ENCODE data around the gene CFB. TPM values are rescaled to one million over a fixed set of nuclear protein-coding genes. Genes with fewer than 3 reads are reported as not detected.

CFB gene
- total RNA-seq, 1 donor from 2014 or later = 1.4 TPM

DNA sequence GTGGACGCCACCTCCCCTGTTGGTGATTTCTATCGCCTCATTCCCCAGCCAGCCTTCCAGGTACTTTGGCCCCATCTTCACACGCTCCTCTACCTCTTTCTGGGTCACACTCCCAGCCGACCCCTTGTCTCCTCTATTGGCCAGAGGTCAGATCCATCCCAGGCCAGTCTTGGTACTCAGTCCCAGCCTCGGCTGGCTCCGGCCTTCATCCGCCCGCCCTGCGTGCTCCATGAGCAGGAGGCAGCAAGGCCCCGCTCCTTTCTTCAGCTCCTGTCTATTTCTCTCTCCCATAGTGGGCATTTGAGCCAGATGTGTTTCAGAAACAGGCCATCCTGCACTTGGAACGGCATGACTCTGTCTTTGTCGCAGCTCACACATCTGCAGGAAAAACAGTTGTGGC is 15.7 kb downstream of the CFB start:
- H3K36me3 Mint-ChIP-seq = peaks cover 36% of the 10 kb centered on the region
- TF ChIP-seq, protein P1, sequence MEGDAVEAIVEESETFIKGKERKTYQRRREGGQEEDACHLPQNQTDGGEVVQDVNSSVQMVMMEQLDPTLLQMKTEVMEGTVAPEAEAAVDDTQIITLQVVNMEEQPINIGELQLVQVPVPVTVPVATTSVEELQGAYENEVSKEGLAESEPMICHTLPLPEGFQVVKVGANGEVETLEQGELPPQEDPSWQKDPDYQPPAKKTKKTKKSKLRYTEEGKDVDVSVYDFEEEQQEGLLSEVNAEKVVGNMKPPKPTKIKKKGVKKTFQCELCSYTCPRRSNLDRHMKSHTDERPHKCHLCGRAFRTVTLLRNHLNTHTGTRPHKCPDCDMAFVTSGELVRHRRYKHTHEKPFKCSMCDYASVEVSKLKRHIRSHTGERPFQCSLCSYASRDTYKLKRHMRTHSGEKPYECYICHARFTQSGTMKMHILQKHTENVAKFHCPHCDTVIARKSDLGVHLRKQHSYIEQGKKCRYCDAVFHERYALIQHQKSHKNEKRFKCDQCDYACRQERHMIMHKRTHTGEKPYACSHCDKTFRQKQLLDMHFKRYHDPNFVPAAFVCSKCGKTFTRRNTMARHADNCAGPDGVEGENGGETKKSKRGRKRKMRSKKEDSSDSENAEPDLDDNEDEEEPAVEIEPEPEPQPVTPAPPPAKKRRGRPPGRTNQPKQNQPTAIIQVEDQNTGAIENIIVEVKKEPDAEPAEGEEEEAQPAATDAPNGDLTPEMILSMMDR (IDR thresholded peaks at IDR 0.05; ENCODE audit: unreplicated experiment) = no peak
- no peak for DNase-seq (ENCODE audit: low spot score in 2 of 2, unreplicated experiment in 2 of 2)
- no peaks in the 10 kb centered on the region for H3K9me3 Mint-ChIP-seq
- H3K27me3 Mint-ChIP-seq (ENCODE audit: low read depth) = no peaks in the 10 kb centered on the region
- H3K4me3 Mint-ChIP-seq = no peak overlapping the region
- peaks cover 27% of the 10 kb centered on the region for H3K4me1 Mint-ChIP-seq
- no peak overlapping the region for H3K27ac Mint-ChIP-seq

DNA sequence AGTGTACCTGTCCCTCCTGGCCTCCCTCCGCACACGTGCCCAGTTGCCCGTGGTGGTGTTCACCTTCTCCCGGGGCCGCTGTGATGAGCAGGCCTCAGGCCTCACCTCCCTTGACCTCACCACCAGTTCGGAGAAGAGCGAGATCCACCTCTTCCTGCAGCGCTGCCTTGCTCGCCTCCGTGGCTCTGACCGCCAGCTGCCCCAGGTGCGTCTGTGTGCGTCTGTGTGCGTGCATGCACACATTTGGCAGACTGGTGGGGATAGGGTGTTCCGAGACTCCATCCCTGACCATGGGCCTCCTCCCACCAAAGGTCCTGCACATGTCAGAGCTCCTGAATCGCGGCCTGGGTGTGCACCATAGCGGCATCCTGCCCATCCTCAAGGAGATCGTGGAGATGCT is 18.0 kb downstream of the CFB start:
- H3K36me3 Mint-ChIP-seq = peaks cover 40% of the 10 kb centered on the region
- H3K27ac Mint-ChIP-seq = no peak overlapping the region
- TF ChIP-seq, protein P1 (IDR thresholded peaks at IDR 0.05; ENCODE audit: unreplicated experiment) = no peak
- no peak for DNase-seq (ENCODE audit: low spot score in 2 of 2, unreplicated experiment in 2 of 2)
- H3K4me1 Mint-ChIP-seq = peaks cover 12% of the 10 kb centered on the region
- no peak overlapping the region for H3K4me3 Mint-ChIP-seq
- H3K27me3 Mint-ChIP-seq (ENCODE audit: low read depth) = no peaks in the 10 kb centered on the region
- no peaks in the 10 kb centered on the region for H3K9me3 Mint-ChIP-seq

DNA sequence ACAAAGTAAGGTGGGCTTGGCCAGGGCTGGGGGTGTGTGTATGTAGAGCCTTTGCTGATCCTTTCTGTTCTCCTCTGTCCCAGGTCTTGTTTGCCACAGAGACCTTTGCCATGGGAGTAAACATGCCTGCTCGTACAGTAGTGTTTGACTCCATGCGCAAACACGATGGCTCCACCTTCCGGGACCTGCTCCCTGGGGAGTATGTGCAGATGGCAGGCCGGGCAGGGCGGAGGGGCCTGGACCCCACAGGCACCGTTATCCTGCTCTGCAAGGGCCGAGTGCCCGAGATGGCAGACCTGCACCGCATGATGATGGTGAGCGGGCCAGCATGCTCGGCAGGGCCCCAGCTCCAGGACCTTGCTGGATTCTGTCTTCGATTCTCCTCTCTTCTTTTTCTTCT is 19.8 kb downstream of the CFB start:
- Mint-ChIP-seq H3K4me3 (no peak overlapping the region), H3K9me3 (no peaks in the 10 kb centered on the region), H3K4me1 (no peaks in the 10 kb centered on the region), H3K27ac (no peak overlapping the region), H3K27me3 (ENCODE audit: low read depth) (no peaks in the 10 kb centered on the region), H3K36me3 (peaks cover 43% of the 10 kb centered on the region)
- no peak for DNase-seq (ENCODE audit: low spot score in 2 of 2, unreplicated experiment in 2 of 2)
- TF ChIP-seq, protein P1 (IDR thresholded peaks at IDR 0.05; ENCODE audit: unreplicated experiment) = no peak

DNA sequence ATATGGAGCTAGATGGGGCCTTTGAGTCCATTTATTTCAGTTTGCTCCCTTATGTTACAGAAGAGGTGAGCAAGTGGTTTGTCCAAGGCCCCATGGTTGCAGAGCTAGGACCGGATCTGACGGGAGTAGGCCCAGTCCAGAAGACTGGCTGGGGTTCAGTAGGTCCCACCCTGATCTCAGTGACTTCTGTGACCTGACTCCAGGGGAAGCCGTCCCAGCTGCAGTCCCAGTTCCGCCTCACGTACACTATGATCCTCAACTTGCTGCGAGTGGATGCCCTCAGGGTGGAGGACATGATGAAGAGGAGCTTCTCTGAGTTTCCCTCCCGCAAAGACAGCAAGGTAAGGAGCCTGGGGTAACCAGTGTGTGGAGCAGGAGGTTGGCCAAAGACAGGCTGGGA is 20.6 kb downstream of the CFB start:
- Mint-ChIP-seq H3K9me3 (no peaks in the 10 kb centered on the region), H3K27me3 (ENCODE audit: low read depth) (no peaks in the 10 kb centered on the region), H3K36me3 (peaks cover 38% of the 10 kb centered on the region), H3K4me1 (peaks cover 2% of the 10 kb centered on the region), H3K27ac (no peak overlapping the region), H3K4me3 (no peak overlapping the region)
- no peak for DNase-seq (ENCODE audit: low spot score in 2 of 2, unreplicated experiment in 2 of 2)
- TF ChIP-seq, protein P1 (IDR thresholded peaks at IDR 0.05; ENCODE audit: unreplicated experiment) = no peak

DNA sequence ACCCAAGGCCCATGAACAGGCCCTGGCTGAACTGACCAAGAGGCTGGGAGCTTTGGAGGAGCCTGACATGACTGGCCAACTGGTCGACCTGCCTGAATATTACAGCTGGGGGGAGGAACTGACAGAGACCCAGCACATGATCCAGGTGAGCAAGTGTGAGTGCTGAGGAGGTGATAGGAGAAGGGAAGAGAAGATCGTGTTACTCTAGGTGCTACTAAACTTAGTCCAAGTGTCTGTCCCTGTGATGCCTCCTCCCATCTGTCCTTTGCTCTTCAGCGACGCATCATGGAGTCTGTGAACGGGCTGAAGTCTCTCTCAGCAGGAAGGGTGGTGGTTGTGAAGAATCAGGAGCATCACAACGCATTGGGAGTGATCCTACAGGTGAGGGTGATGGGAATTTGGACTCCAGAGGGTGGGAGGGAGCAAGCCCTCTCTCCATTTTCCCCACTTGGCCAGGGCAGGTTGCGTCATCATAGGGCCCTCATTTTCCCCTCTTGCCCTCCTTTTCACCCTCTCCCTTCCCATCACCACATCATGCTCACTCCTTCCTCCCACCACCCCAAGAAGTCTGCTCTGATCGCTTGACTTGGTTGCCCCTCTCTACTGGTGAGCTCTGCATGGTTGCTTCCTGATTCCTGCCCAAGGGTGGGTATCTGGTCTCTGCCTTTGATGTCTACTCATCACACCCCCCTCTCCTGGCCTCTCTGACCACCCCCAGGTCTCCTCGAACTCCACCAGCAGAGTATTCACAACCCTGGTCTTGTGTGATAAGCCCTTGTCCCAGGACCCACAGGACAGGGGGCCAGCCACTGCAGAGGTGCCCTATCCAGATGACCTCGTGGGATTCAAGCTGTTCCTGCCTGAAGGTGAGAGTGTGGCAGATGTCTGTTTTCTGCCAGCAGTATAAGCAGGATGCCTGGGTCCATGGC is 21.4 kb downstream of the CFB start:
- TF ChIP-seq, protein P1 (IDR thresholded peaks at IDR 0.05; ENCODE audit: unreplicated experiment) = no peak
- no peak for DNase-seq (ENCODE audit: low spot score in 2 of 2, unreplicated experiment in 2 of 2)
- peaks cover 5% of the 10 kb centered on the region for H3K4me1 Mint-ChIP-seq
- no peaks in the 10 kb centered on the region for H3K9me3 Mint-ChIP-seq
- H3K4me3 Mint-ChIP-seq = no peak overlapping the region
- H3K36me3 Mint-ChIP-seq = peaks cover 30% of the 10 kb centered on the region
- H3K27ac Mint-ChIP-seq = no peak overlapping the region
- no peaks in the 10 kb centered on the region for H3K27me3 Mint-ChIP-seq (ENCODE audit: low read depth)
